ENCODE results near the gene C11orf16. TPM values are rescaled to one million over a fixed set of nuclear protein-coding genes. Genes with fewer than 3 reads are reported as not detected.
"Not testable (repeated sequence)": the region's sequence is repeated elsewhere in the genome, so short reads cannot be mapped to it uniquely, and the experiment has no call there.

C11orf16 gene, protein sequence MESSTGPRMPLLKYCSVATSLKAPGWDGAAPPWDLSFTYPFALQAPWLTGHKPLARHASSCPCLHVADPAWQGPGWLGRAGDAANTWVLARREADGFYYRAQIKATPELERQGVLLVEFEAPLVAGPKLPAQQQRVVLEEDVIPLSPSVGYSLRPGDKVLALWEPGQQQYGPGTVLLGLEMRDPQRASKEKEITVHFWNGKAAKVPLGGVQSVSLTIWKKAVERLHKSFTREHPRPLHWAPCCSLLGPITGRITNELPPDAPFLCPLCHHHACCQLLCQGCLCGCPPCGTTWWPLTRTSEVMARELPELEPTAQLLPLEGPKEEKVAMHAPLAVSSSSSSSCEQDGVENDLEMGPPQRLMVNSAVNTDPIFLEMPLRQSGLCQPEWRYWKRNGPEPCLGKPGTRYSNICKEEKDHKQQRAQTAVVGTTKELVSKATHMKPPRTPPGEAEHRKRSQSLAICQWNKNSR
- total RNA-seq = not detected
- polyA plus RNA-seq = not detected
- long read RNA-seq, donor 1 = 0 reads
- long read RNA-seq, donor 2 = 0 reads
- long read RNA-seq, donor 3 = 0 reads
- long read RNA-seq, donor 4 = 0 reads
- long read RNA-seq, donor 5 = 0 reads
- long read RNA-seq, donor 6, partial matches to known transcripts = 23 of 23 reads
- long read RNA-seq, donor 6, other reads (novel, unspliced or antisense) = 0 of 23 reads
- long read RNA-seq, donor 7 = 0 reads
- long read RNA-seq, donor 8 = 0 reads
- long read RNA-seq, donor 9 = 0 reads
- long read RNA-seq, donor 10 = 0 reads

DNA sequence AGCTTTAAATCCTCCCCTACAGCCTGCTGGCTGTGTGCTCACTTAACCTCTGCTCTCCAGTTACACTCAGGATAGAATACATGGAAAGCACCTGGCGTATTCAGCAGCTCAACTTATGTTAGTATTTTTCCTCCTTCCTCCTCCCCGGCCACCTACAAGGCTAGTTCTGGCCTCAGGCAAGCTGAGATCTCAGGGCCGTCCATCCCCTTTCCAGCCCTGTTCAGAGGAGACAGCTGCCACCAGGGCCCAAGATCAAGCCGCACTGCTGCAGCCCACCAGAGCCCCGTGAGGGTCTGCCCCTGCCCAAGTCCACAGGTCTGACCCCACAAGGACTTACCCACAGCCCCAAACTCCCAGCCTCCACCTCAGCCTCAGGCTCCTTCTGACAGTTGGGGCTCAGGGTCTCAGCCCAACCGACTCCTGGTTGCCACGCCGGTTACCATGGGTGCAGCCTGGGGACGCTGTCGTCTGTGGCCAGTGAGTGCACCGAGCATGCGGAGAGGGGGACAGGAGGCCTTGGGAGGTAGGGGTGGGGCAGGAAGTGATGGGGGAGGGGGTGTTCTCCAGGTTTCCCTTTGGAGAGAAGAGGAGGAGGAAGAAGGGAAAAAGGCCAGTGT, at the start of gene C11orf16:
C11orf16 (minus strand) TSS at position 384 of the 617 bp plus-strand sequence. CDS start 639 bp downstream, outside the sequence.
- H3K4me3 ChIP-seq = no peak within 1 kb of the TSS
- H3K9me3 ChIP-seq = no peaks in the 10 kb centered on the region
- DNase-seq = peak in 1 of 2 donors; percentile 34
- 63 to 74% (median 71%) methylated on average over 9 to 12 of the region's 12 CpGs for whole genome bisulfite sequencing, 5 donors
- H3K27me3 ChIP-seq = no peaks in the 10 kb centered on the region
- TF ChIP-seq, protein P1, sequence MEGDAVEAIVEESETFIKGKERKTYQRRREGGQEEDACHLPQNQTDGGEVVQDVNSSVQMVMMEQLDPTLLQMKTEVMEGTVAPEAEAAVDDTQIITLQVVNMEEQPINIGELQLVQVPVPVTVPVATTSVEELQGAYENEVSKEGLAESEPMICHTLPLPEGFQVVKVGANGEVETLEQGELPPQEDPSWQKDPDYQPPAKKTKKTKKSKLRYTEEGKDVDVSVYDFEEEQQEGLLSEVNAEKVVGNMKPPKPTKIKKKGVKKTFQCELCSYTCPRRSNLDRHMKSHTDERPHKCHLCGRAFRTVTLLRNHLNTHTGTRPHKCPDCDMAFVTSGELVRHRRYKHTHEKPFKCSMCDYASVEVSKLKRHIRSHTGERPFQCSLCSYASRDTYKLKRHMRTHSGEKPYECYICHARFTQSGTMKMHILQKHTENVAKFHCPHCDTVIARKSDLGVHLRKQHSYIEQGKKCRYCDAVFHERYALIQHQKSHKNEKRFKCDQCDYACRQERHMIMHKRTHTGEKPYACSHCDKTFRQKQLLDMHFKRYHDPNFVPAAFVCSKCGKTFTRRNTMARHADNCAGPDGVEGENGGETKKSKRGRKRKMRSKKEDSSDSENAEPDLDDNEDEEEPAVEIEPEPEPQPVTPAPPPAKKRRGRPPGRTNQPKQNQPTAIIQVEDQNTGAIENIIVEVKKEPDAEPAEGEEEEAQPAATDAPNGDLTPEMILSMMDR (IDR thresholded peaks at IDR 0.05) = no peak
- TF ChIP-seq POLR2AphosphoS5 (IDR thresholded peaks at IDR 0.05) (no peak), EP300 (IDR thresholded peaks at IDR 0.05) (no peak), POLR2A (IDR thresholded peaks at IDR 0.05) (no peak)
- H3K4me1 ChIP-seq = no peaks in the 10 kb centered on the region
- H3K36me3 ChIP-seq = no peaks in the 10 kb centered on the region
- H3K27ac ChIP-seq = no peak within 1 kb of the TSS
- intact Hi-C loops (cut with DNase I; ENCODE audit: low total_unique reads) = no loop called here

DNA sequence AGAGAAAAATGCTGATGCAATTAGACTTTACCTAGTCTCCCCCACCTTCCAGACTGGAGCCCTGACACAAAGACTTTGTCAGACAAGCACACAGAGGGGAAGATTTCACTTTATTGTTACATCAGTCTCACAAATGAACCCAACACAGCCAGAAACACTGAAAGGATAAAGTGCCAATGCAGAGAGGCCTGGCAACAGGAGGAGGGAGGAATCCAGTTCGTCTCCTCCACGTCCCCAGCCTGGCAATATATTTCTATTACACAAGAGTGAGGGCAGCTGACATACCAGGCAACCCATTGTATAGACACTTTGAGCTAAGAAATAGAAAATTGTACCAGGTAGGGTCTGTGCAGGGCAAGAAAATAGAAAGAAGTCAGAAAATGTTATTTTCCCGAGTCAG, 47.7 kb upstream of the C11orf16 start:
- TF ChIP-seq POLR2A (IDR thresholded peaks at IDR 0.05) = no peak
- TF ChIP-seq EP300 (IDR thresholded peaks at IDR 0.05) = no peak
- TF ChIP-seq, protein P1 (IDR thresholded peaks at IDR 0.05) = no peak
- TF ChIP-seq POLR2AphosphoS5 (IDR thresholded peaks at IDR 0.05) = no peak
- no peaks in the 10 kb centered on the region for H3K4me1 ChIP-seq
- no peaks in the 10 kb centered on the region for H3K9me3 ChIP-seq
- no peaks in the 10 kb centered on the region for H3K27me3 ChIP-seq
- no peaks in the 10 kb centered on the region for H3K36me3 ChIP-seq
- H3K27ac ChIP-seq = no peak overlapping the region
- no peak overlapping the region for H3K4me3 ChIP-seq
- DNase-seq = no peak
- 69 to 87% (median 79%) methylated on average over 3 of the region's 3 CpGs for WGBS, 5 donors
- intact Hi-C loops (cut with DNase I; ENCODE audit: low total_unique reads) = no loop called here

DNA sequence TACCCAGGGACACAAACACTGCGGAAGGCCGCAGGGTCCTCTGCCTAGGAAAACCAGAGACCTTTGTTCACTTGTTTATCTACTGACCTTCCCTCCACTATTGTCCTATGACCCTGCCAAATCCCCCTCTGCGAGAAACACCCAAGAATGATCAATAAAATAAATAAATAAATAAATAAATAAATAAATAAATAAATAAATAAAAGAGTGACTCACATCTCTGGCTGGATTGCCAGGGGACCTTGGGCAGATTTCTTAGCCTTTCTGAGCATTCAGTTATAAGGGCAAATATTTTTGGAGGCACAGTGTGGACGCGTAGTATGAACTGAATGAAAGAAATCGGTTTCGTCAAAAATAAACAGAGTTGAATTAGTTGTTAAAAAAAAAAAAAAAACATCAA, 46.6 kb upstream of the C11orf16 start:
- intact Hi-C loops (cut with DNase I; ENCODE audit: low total_unique reads); H3K36me3 ChIP-seq; H3K4me1 ChIP-seq; H3K27ac ChIP-seq; H3K9me3 ChIP-seq; H3K4me3 ChIP-seq; H3K27me3 ChIP-seq; DNase-seq: not testable (repeated sequence)
- WGBS, 5 donors = 83 to 97% (median 88%) methylated on average over 4 to 5 of the region's 7 CpGs

DNA sequence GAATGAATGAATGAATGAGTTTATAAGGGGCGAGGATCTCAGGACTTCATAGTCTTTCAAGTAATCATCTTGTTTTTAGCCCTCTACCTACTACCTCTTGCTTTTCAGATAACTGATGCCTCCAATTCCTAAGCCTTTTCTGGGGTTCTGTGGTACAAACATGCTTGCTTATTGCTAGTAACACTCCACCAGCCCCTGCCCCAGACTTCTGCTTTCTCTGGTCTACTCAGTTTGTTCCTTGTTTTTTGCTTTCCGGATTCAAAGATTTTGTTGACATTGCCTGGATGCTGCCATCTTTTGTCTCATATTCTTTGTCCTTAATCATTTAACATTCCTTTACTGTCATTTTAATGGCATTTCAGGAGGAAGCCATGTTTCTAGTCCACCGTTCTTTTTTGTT, 40.4 kb upstream of the C11orf16 start:
- WGBS, 5 donors = 70 to 81% (median 79%) methylated on average over 3 of the region's 3 CpGs
- Histone ChIP-seq H3K27ac (no peak overlapping the region), H3K27me3 (no peaks in the 10 kb centered on the region), H3K4me3 (no peak overlapping the region), H3K9me3 (no peaks in the 10 kb centered on the region), H3K36me3 (no peaks in the 10 kb centered on the region), H3K4me1 (no peaks in the 10 kb centered on the region)
- TF ChIP-seq POLR2A (IDR thresholded peaks at IDR 0.05) (no peak), EP300 (IDR thresholded peaks at IDR 0.05) (no peak), POLR2AphosphoS5 (IDR thresholded peaks at IDR 0.05) (no peak)
- TF ChIP-seq, protein P1 (IDR thresholded peaks at IDR 0.05) = no peak
- intact Hi-C loops (cut with DNase I; ENCODE audit: low total_unique reads) = no loop called here
- DNase-seq = no peak
